Daoy (cell line): ENCODE results near the gene CFAP44. TPM values are rescaled to one million over a fixed set of nuclear protein-coding genes. Genes with fewer than 3 reads are reported as not detected.

Experiments
- total RNA-seq: library from RNA; depleted of rRNA; stranded (reverse); fragments of >200 nt; shearing (Covaris generic); gene quantifications from 2 replicates; pipeline ENCODE4 v1.2.3, GENCODE V29; 2014; rRNA removed

Gene CFAP44
- total RNA-seq, 1 experiment from 2014 or later, result 4.9 TPM

Other genes with a start within 250 kb of the CFAP44 start
- 4.4 and 5.0 TPM in 2 replicates for gene BOC, start 229.9 kb downstream of the CFAP44 start, total RNA-seq
- gene SPICE1, start 73.7 kb upstream of the CFAP44 start, total RNA-seq, result 14.0 and 31.6 TPM in 2 replicates
- 0.11 TPM in 1 of 2 replicates, not detected in the other for gene SIDT1, start 91.1 kb upstream of the CFAP44 start, total RNA-seq